A549 treated with AZD9567 at 1 μM for 4 hours (cell line): ENCODE measurements around the gene MUC16. TPM values are rescaled to one million over a fixed set of nuclear protein-coding genes. Genes with fewer than 3 reads are reported as not detected.

ENCODE experiments used
- total RNA-seq: library from RNA; stranded (reverse); fragments of 200-300 nt; extraction: Qiagen RNA extraction; gene quantifications from 5 replicates; pipeline ENCODE4 v1.2.3, GENCODE V29; 2022; ENCODE audit not compliant: insufficient read depth

Gene MUC16
- total RNA-seq = 0.01 to 0.18 TPM (median 0.03 TPM) in 4 of 5 replicates, not detected in the other

GRCh38 chr19:9009935-9010651 lies at the start of gene MUC16:
Gene MUC16 (minus strand): TSS chr19:9010409.

Other genes with a start within 250 kb of the MUC16 start
- 5.3 to 19.1 TPM (median 7.5 TPM) in 5 replicates for gene ZNF558, start 178.1 kb downstream of the MUC16 start, total RNA-seq
- not detected in 5 replicates for gene MBD3L1, start 178.0 kb downstream of the MUC16 start, total RNA-seq
- gene OR1M1, start 76.7 kb upstream of the MUC16 start, total RNA-seq = not detected in 5 replicates
- gene OR7G2, start 97.1 kb upstream of the MUC16 start, total RNA-seq = not detected in 5 replicates
- not detected in 5 replicates for gene OR7G1, start 105.4 kb upstream of the MUC16 start, total RNA-seq
- not detected in 5 replicates for gene OR7G3, start 116.5 kb upstream of the MUC16 start, total RNA-seq
- gene ZNF317, start 130.0 kb upstream of the MUC16 start, total RNA-seq = 15.9 to 19.9 TPM (median 18.5 TPM) in 5 replicates
- gene OR7D2, start 168.6 kb upstream of the MUC16 start, total RNA-seq = not detected in 5 replicates
- gene OR7D4, start 209.2 kb upstream of the MUC16 start, total RNA-seq = not detected in 5 replicates
- gene OR7E24, start 240.5 kb upstream of the MUC16 start, total RNA-seq = not detected in 5 replicates